Measurements from ENCODE around the gene MGME1. TPM values are rescaled to one million over a fixed set of nuclear protein-coding genes. Genes with fewer than 3 reads are reported as not detected.
A peak's percentile ranks its signal among the peaks of the same experiment; 100 is the strongest.

MGME1 gene
- total RNA-seq, 4 donors from 2014 or later = 3.3 to 18.5 (median 5.8) TPM

DNA sequence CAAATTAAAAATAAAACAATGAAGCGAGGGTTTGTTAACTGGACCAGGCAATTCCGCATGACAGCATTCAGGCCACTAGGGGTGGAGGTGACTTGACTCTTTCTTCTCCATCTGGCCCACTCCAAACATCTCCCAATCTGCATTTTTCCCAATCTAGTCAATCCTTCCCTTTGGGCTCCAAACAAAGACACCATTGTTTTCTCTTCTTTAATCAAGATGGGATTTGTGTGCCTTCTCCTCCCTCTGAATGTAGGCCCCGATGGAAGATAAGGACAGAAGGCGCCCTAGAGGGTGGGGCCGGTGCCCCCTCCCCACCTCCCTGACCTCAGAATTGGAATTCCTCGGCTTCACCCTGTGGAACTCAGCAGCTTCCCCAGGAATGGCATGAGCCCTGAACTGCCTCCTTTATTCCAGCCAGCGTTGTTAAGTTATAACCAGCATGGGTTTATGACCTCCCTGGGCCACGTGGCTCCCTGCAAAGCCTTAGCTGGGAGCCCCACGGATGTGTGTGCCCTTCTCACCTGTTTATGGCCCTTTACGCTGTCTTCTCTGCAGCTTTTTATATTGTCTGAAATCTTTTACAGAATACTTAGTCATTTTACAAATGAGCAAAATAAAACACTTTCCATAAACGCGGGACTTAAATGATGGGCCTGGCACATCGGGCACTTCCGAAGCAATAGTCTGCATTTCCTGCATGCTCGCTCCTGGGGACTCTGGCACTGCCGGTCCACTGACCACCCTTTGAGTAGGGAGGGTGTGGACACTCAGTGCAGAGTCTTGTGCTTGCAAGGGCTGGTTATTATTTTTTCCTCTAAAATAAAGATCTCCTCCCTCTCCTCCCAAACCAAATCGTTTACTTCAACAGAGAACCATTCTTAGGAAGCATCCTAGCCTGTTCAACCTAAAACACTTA, 64.4 kb downstream of the MGME1 start:
- TF ChIP-seq, protein P1, sequence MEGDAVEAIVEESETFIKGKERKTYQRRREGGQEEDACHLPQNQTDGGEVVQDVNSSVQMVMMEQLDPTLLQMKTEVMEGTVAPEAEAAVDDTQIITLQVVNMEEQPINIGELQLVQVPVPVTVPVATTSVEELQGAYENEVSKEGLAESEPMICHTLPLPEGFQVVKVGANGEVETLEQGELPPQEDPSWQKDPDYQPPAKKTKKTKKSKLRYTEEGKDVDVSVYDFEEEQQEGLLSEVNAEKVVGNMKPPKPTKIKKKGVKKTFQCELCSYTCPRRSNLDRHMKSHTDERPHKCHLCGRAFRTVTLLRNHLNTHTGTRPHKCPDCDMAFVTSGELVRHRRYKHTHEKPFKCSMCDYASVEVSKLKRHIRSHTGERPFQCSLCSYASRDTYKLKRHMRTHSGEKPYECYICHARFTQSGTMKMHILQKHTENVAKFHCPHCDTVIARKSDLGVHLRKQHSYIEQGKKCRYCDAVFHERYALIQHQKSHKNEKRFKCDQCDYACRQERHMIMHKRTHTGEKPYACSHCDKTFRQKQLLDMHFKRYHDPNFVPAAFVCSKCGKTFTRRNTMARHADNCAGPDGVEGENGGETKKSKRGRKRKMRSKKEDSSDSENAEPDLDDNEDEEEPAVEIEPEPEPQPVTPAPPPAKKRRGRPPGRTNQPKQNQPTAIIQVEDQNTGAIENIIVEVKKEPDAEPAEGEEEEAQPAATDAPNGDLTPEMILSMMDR (IDR thresholded peaks at IDR 0.05) = no peak
- no peak for TF ChIP-seq POLR2A (IDR thresholded peaks at IDR 0.05)
- Histone ChIP-seq H3K4me3 (no peak overlapping the region), H3K27me3 (no peaks in the 10 kb centered on the region), H3K4me1 (no peaks in the 10 kb centered on the region), H3K36me3 (no peaks in the 10 kb centered on the region), H3K9me3 (no peaks in the 10 kb centered on the region), H3K27ac (no peak overlapping the region)
- no peak for DNase-seq
- intact Hi-C loops (cut with DNase I; ENCODE audit: low total_unique reads) = no loop called here

DNA sequence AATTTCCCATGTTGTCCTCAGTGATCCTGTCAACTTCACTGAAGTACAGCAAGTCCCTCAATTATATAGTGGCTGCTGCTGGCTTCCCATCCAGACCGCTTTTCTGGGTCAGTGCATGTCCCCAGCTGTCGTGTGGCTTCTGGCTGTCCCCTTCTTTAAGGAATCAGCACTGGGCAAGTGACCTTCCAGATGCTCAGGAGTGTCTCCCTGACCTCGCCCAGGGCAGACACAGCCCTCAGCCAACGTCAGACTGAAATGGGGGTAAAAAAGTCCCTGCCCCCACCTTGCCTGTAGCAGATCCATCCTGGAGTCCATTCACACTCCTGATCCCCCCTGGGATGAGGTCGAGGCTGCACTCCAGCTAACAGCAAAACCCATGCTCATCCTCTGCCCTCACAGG, 65.2 kb downstream of the MGME1 start:
- Histone ChIP-seq H3K36me3 (no peaks in the 10 kb centered on the region), H3K4me1 (no peaks in the 10 kb centered on the region), H3K27ac (no peak overlapping the region), H3K27me3 (no peaks in the 10 kb centered on the region), H3K9me3 (no peaks in the 10 kb centered on the region), H3K4me3 (no peak overlapping the region)
- intact Hi-C loops (cut with DNase I; ENCODE audit: low total_unique reads) = no loop called here
- DNase-seq = no peak
- TF ChIP-seq, protein P1 (IDR thresholded peaks at IDR 0.05) = no peak
- no peak for TF ChIP-seq POLR2A (IDR thresholded peaks at IDR 0.05)

DNA sequence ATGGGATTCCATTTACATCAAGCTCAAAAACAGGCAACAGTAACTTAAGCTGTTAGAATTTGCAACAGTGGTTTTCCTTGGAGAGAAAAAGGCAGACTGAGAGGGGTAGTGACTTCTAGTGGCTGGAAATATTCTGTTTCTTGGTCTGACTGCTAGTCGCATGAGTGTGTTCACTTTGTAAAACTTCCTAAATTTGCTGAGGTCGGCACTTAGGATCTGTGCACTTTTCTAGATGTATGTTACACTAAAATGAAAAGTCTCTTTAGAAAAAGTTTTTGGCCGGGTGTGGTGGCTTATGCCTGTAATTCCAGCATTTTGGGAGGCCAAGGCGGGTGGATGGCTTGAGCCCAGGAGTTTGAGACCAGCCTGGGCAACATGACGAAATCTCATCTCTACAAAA, 70.2 kb downstream of the MGME1 start:
- Histone ChIP-seq H3K4me3 (no peak overlapping the region), H3K27me3 (no peaks in the 10 kb centered on the region), H3K27ac (no peak overlapping the region), H3K4me1 (no peaks in the 10 kb centered on the region), H3K36me3 (no peaks in the 10 kb centered on the region), H3K9me3 (no peaks in the 10 kb centered on the region)
- intact Hi-C loops (cut with DNase I; ENCODE audit: low total_unique reads) = no loop called here
- no peak for TF ChIP-seq POLR2A (IDR thresholded peaks at IDR 0.05)
- TF ChIP-seq, protein P1 (IDR thresholded peaks at IDR 0.05) = no peak
- no peak for DNase-seq

Small RNA genes within 50 kb of the gene (small RNA-seq; reads per million reads assigned to genes)
- 1,437 reads per million, percentile 98 among the genes with 10 or more reads in this experiment for gene SNORD17

Other genes with a start within 250 kb of the MGME1 start
- gene SNX5, start 224 bp upstream of the MGME1 start, total RNA-seq = 100 to 1,000 TPM in 2 of 4 donors, 10 to 100 TPM in 2; 71.2 to 207 (median 110) TPM
- 1 to 10 TPM in 1 of 4 donors, under 1 TPM in 1, not detected in 2; 0.30 to 2.4 TPM for gene OVOL2, start 88.9 kb downstream of the MGME1 start, total RNA-seq
- gene KAT14, start 168.8 kb downstream of the MGME1 start, total RNA-seq = 10 to 100 TPM in 3 of 4 donors, 1 to 10 TPM in 1; 5.6 to 23.3 (median 18.0) TPM
- 10 to 100 TPM in 3 of 4 donors, 1 to 10 TPM in 1; 5.1 to 21.8 (median 13.0) TPM for gene PET117, start 168.8 kb downstream of the MGME1 start, total RNA-seq

Measured in uterus (tissue), 4 donors.